ENCODE measurements around the gene CPB2.

CPB2 gene, protein sequence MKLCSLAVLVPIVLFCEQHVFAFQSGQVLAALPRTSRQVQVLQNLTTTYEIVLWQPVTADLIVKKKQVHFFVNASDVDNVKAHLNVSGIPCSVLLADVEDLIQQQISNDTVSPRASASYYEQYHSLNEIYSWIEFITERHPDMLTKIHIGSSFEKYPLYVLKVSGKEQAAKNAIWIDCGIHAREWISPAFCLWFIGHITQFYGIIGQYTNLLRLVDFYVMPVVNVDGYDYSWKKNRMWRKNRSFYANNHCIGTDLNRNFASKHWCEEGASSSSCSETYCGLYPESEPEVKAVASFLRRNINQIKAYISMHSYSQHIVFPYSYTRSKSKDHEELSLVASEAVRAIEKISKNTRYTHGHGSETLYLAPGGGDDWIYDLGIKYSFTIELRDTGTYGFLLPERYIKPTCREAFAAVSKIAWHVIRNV

DNA sequence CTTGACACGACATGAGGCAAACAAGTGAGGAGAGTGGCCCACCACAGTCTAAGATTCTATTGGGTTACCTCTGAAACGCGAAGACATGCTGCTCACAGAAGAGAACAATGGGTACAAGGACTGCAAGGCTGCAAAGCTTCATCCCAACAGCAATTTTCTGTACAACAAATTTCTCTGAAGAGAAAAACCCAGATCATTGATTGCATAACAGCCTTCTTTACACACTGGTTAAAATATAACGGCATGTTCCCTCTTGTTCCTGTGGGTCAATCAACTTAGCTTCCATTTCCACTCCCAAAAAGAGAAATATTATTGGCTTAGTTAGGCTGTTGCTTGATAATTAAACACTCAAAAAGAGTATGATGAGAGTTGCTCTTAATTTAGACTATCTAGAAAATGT is at the start of gene CPB2:
Gene CPB2 (minus strand): TSS at position 166 of the 400 bp plus-strand sequence. CDS start 24 bp downstream, at position 142.
- no peak for FAIRE-seq

DNA sequence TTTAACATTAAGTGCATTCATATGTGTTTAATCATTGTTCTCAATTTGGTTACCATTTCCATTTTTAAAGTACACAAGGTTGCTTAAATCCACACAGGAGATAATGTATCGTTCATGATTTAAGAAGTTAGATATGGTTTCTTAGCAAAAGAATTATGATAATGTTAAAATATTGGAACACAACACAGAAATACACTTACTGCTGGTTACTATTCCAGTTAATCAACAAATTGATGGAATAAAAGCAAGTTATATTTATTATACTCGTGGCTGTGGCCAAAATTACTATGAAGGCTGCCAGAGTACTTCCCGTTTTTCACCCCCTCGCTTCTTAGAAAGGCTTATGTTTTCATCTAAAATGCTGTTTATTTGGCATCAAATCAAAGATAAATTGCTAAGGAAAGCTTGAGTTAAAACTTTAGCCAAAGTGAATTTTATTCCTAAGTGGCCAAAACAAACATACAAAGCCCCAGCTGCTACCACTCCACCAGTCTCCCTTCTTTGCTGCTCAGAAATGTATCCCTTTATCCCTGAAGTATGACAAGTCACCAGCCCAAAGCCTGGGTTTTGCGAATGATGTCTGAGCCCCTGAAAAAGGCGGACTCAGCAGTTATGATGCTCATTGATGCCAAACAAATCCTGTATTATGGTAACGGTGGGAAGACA is 49.4 kb upstream of the CPB2 start:
- FAIRE-seq, result no peak

DNA sequence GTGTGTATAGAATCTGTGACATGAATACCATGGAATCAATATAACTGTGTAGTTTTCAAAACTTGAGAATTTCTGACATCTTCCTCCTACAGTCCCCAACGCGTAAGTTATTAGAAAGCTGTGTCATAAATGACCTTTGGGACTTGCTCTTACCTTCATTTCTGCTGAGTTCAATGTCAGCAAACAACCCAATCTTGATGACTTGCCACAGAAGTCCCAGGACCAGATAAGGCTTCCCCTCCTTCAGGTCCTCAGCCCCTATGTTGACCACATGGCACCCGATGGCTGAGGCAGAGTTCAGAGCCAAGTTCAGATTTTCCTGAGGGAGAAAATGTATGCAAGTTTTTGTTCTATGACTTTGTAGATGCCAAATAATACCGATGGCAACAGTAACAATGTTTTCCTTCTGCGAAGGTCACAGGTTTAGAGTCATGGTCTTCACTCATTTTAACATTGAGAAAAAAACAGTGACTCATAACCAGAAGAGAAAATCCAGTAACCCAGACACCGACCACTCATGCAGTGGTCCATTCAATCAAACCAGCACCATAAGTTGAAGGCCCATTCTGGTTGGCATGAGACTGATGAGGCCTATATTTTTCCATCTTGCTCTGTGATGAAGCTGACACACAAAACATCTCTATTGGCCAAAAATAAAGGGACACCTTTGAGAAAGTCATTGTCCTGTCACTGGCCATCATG is 47.9 kb upstream of the CPB2 start:
- no peak for FAIRE-seq

DNA sequence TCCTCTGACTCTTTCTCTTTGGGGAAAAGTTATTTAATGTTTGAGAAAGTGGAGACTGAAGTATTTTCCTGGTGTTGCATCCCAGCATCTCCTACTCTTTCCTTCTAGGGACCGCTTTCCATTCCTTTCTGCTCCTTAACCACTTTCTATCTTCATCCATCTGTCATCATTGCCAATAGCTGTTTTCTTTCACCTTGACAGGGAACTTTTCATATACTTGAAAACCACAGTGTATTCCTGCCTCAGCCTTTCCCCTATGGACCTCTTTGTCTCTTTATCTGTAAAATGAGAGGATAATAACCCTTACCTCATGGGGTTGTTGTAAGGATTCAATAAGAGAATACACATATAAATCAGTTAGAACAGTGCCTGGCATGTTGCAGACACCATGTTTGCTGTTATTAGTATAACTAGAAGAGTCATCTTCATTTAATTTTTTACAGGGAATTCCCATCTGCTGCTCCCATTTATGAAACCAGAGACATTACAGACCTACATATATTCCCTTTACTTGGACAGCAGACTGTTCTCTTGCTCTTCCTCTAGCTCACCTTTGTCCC is 45.4 kb upstream of the CPB2 start:
- FAIRE-seq, result no peak

DNA sequence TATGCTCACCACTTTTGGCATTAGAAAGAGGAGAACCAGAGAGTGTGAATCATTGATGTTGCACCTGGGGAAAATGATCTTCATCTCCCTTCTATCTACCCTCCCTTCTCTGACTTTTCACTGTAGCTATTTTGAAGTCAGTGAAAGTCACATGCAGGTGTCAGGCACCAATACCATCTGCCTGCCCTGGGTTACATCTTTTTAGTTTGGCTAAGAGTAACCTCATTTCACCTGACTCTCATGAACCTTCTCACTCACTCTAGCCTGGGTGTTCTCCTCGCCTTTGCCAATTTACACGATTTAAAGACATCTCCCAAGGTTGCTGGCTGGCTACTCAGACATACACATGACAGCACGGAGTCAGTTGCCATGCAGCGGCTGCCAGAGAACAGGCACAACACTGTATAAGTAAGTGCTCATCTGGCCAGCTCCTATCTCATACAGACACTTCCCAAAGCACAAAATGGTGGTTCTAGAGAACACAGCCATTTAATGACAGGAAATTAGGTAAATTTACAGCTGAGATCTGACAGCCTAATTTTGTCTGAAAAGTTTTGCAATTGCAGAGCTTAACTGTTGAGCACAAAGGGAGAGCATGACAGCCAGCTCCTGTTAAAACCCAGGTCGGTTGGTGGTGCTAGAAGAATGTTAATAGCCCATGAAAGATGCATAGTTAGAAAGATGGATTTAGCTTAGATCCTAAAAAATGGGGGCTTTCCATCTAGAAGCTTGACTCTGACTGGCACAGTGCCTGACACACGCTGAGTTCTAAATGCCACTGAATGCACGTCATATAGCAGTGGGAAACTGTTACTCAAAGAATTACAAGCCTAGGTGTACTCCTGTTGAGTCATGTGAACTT is 44.7 kb upstream of the CPB2 start:
- FAIRE-seq, result no peak

DNA sequence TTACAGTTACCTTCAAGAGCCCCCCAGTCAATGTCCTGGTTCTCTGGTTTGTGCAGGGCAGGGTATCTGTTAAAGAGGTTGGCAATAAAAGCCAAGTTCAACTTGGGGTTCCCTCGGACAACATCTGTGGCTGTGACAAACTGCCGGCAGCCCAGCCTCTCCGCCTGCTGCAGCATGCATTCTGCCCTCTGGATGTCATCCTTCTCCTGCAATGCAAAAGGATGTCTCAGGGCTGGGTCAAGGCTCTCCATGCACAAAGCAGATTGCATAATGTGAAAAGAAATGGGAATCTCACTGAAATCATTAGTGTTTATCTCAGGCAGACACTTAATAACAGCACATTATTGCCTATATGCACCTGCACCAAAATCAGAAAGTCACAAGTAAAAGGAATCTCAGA is 42.1 kb upstream of the CPB2 start:
- FAIRE-seq, result no peak

DNA sequence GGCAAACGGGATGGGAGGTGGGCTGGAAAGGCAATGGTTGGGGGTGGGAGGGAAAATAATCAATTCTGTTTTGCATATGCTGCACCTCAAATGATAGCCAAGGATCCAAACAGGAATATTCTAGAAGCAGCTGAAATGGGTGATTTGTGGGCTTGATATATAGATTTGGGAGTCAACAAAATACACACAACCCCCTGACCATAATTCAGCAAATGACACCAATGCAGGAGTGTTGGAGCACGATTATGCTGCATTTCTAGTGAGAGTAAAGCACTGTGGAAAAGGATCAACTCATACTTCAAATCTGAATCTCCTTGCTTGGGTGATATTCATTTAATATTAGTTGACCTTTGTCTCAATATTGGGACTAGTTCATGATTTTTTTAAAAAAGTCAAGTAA is 41.1 kb upstream of the CPB2 start:
- no peak for FAIRE-seq

DNA sequence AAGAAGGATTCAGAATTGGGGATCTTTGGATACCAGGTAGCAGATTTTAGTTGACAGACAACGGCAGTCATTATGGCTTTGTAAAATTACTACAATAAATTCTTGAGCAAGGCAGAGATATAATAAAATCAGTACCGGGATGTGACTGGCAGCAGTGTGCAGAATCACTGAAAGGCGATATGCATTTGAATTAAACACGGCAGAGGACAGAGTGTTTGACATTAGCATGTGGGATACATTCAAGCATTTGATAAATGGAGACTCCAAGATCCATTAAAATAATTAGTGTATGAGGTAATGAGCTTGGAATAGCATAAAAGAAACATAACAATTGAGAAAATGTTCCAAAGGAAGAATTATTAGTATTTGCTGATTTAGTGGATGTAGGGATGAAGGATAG is 40.3 kb upstream of the CPB2 start:
- FAIRE-seq, result no peak

DNA sequence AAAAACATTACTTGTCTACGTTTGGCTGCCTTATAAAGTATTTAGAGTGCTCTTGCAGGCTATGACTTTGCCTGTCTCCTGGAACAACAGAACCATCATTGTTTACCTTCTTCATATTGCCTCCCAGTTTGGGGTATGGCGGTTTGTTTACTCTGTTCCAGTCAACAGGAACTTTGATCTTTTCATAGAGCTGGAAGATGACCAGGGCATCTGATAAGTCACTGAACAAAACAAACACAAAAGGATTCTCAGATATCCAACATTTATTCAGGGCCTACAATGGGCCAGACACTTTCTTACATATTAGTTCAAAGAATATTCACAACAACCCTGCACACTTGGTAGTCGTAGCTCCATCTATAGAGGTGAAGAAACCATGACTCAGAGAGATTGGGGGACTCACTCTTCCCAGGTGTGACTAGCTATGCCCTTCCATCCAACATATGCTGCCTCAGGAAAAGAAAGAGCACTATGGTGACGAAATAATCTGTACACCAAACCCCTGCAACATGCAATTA is 38.4 kb upstream of the CPB2 start:
- FAIRE-seq, result no peak

DNA sequence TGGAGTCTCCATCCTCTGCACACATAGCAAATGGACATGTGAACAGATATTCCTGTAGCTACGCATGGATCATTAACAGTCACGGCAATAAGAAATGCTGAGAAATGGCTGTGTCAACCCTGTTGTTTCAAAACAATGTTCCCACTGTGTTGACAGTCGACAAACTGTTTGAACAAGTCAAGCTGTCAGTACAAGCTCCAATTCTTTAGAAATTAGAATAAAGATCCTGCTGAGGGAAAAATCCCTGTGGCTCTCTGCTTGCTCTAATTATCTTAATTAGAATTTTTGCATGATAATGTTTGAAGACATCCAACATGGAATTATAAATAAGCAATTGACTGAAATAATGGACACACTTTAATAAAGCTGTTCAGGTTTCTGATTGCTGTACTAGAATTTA is 37.9 kb upstream of the CPB2 start:
- no peak for FAIRE-seq

DNA sequence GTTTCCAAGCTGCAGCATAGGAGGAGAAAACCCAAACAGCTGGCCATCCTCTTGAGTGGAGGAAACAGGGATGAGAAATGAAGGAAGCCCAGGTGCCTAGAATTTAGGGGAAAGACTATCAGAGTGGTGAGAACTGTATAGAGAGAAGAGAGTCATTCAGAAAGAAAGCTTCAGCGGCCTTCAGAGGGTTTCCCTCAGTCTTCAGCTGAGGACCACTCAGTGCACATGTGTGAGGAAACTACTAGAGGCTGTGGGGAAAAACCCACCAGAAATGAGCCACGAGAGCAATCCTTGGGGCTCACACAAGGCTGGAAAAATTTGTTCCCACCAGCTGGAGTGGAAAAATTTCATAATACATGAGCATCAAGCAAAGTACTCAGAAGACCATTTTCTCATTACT is 35.2 kb upstream of the CPB2 start:
- no peak for FAIRE-seq

DNA sequence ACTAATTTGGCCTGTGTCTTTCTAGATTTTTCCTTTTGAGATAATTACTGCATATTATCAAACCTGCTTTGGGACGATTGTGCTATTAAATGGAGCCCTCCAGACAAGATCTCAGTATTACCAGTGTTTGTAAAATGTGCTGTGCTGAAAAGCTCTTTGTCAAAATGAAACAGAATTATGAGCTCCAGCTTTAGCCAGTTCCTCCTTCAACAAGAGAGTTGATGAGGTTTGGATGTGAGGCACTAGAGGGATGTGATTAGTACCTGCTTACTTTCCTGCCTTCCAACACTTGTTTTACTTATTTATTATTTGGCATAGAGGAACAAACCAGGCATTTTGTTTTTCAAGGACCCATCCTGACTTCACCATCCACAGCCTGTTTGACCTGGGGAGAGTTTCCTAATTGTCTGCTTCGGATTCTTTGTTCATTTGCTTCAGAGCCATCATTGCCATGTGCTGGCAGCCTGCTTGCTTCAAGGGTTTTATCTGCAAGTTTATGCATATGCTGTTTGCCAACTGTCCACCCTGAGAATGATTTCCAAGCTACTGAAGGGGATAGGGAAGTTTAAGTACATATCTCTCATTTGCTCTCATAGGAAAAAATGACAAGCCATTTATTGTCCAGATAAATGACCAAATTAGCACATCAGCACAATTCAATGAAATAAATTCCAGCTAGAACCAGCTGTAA is 32.9 kb upstream of the CPB2 start:
- FAIRE-seq, result no peak

DNA sequence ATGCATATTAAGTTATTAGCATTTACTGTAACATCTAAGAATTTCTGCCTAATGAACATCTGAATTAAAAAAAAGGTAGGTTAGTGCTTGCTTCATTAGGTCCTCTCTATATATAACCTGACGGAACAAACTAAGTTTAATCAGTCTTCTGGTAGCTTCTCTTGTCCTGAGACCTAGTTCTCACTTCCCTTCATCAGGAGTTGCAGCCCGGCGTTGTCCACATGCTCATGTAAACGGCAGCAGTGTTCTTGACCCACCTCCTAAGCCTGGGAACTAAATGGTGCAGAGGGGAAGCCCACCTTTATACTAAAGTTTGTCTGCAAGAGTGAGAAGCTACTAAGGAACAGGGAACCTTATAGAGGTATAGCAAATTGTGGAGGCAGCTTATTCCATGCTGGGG is 31.9 kb upstream of the CPB2 start:
- no peak for FAIRE-seq

DNA sequence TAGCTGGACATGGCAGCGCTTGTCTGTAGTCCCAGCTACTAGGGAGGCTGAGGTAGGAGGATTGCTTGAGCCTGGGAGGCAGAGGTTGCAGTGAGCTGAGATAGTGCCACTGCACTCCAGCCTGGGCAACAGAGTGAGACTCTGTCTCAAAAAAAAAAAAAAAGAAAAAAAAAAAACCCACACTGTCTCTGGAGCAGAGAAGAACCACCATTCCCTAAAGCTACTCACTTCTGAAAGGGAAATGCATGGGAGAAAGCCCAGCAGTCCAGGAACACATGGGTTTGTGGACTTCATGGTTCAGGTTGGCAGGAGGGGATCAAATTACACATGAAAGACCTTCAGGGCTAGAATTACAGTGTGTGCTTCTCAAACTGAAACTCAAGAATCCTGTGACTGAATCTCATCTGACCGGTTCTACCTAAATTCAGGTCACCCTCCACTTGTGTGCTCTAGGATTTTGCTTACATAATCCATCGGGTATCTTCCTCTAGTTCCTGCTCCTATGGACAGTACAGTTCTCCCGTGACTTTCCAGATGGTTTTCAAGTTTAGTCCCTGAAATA is 30.2 kb upstream of the CPB2 start:
- FAIRE-seq, result no peak

DNA sequence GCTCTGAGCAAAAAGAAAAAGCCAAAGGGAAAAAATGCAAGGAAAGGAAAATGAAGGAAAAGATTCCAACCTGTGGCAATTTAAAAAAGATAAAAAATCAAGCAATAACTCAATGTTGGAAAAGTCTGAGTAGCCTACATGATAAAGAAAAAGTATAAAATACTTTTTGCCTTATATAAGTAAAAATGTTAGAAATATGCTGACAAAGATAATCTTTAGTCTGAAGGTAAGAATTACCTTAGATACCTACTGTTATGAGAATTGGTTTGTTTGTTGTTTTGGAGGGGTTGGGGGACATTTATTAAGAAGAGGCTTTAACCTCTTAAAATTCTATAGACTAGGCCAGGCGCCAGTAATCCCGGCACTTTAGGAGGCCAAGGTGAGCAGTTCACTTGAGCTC is 29.7 kb upstream of the CPB2 start:
- FAIRE-seq, result no peak

DNA sequence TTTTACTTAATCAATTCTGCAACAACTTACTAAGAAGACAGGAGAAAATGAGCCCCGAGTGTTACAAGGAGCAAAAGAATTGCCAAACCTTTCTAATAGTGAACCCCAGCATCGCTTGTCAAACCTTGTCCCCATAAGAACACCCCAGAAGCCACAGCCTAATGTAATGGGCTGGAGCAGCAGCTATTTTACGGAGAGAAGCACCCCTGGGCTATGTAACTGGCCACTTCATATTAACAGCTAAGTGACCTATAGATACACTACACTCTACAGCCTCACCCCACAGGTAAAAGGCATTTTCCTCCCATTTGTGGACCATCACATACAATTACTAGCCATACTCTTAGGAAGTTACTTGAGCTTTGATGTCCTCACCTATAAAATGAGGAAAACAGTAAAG is 27.3 kb upstream of the CPB2 start:
- FAIRE-seq, result no peak

DNA sequence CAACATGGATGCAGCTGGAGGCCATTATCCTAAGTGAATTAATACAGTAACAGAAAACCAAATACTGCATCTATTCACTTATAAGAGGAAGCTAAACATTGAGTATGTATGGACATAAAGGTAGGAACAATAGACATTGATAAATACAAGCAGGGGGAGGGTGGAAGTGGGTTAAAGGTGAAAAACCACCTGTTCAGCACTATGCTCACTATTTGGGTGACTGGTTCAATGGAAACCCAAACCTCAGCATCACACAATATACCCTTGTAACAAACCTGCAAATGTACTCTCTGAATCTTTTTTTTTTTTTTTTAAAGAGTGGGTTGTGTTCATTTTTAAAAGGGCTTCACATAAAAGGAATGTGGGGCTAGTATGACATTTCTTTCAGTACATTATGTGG is 26.9 kb upstream of the CPB2 start:
- no peak for FAIRE-seq

DNA sequence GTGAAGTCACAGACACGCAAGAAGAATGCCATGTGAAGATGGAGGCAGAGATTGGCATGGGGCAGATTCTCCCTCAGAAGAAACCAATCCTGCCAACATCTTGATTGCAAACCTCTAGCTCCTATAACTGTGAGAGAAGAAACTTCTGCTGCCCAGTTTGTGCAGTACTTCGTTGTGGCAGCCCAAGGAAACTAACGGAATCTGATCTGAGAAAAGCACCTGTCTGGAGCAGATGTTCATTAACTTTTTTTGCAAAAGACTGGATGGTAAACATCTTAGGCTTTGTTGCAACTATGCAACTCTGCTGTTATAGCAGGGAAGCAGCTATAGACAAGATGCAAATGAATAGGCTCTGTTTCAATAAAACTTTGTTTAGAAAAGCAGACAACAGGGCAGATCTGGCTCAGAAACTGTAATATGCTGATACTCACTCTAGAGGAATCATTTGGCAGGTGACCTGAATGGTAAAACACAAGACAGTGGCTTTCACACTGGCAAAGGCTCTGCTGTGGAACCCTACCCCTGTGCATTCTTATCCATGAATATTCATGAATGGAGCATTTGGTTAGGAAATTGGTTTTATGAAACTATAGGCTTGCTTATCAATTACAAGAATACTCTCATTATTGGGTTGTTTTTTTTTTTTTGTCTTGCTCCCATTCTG is 25.3 kb upstream of the CPB2 start:
- FAIRE-seq, result no peak

DNA sequence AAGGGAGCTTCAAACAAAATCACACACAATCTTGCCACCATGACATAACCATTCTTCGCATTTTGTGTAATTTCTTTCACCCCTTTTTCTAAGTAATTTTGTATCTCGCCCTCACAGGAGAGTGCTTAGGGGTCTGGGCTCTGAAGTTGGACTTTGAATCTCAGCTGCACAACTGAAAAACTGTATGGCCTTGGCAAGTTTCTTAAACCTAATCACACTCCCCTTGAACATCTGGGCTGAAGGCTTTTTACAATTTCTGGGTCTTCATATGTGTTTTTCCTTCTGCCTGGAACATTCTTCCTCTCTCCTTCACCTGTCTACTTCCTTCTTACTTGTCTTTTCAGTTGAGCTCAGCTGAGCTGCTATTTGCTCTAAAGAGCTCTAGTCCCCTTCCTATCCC is 24.3 kb upstream of the CPB2 start:
- FAIRE-seq, result no peak

DNA sequence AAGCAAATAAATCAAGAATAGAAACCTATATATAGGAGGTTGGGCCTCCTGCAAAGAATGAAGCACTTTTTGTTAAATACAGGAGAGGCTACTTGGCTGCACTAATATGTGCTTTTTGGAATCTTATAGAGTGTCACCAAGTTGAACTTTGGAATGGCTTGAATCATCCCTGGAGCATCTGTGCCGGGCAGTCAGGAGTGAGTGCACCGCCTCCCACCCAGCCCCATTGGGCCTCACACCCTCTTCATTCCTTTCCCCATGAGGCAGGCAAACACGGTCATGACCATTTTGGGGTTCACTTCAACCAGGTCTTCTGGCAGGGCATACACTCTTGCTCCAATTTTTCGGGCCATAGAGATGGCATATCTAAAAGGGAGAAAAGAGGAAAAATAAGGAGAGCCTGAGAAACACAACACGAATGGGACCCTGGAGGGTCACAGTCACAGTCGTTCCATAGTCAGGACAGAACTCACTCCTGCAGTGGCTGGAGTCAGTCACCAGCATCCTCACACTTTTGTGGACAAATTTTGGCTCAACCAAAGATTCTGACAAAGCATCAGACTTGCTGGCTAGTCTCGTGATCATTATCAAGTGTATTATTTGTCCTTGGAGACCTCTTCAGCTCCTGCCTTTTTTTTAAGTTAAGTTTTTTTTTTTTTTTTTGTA is 22.7 kb upstream of the CPB2 start:
- FAIRE-seq, result no peak

Measured in endometrium (tissue), 2 donors.